DOHH2 (cell line): ENCODE results near the gene FYCO1.

Source experiments
- H3F3A ChIP-seq: fragments of 200-600 bp; sonication (generic), shearing (Covaris generic); 2 replicates; pipeline ENCODE4 v1.6.0; 2016; ENCODE audit warnings: antibody characterized with exemption, mild to moderate bottlenecking; ENCODE audit not compliant: control insufficient read depth, insufficient read depth
- H3K27ac ChIP-seq: fragments of 200-600 bp; sonication (generic); 2 replicates; pipeline ENCODE4 v1.5.1; 2014; ENCODE audit warnings: low read depth, mild to moderate bottlenecking, low read length, moderate library complexity
- H3K27me3 ChIP-seq: fragments of 200-600 bp; sonication (generic); 2 replicates; pipeline ENCODE4 v1.6.1; 2014; ENCODE audit warnings: mild to moderate bottlenecking, low read length, mixed read lengths; ENCODE audit not compliant: control insufficient read depth
- H3K36me3 ChIP-seq: fragments of 200-600 bp; sonication (generic); 2 replicates; pipeline ENCODE4 v1.6.1; 2014; ENCODE audit warnings: mild to moderate bottlenecking, low read length, moderate library complexity, mixed read lengths; ENCODE audit not compliant: control insufficient read depth
- H3K4me1 ChIP-seq: fragments of 200-600 bp; sonication (generic); 2 replicates; pipeline ENCODE4 v1.6.1; 2014; ENCODE audit warnings: mild to moderate bottlenecking, low read length, mixed read lengths; ENCODE audit not compliant: control insufficient read depth
- H3K4me2 ChIP-seq: fragments of 200-600 bp; sonication (generic); 2 replicates; pipeline ENCODE4 v1.6.0; 2014; ENCODE audit warnings: mild to moderate bottlenecking, low read length, moderate library complexity
- H3K4me3 ChIP-seq: fragments of 200-600 bp; sonication (generic); 2 replicates; pipeline ENCODE4 v1.5.1; 2014; ENCODE audit warnings: mild to moderate bottlenecking, low read length, mixed read lengths
- H3K79me2 ChIP-seq: fragments of 200-600 bp; sonication (generic); 2 replicates; pipeline ENCODE4 v1.6.1; 2014; ENCODE audit warnings: mild to moderate bottlenecking, low read length, mixed read lengths; ENCODE audit not compliant: control insufficient read depth
- H3K9me2 ChIP-seq: fragments of 200-600 bp; sonication (generic); replicated peaks from 2 replicates; pipeline ENCODE4 v1.6.1; 2014; ENCODE audit warnings: mild to moderate bottlenecking, low read length, mixed read lengths; ENCODE audit not compliant: control insufficient read depth
- H3K9me3 ChIP-seq: fragments of 200-600 bp; sonication (generic); 2 replicates; pipeline ENCODE4 v1.6.1; 2014; ENCODE audit warnings: antibody characterized with exemption, low read length, mixed read lengths; ENCODE audit not compliant: control insufficient read depth, insufficient read depth
- H4K20me1 ChIP-seq: fragments of 200-600 bp; sonication (generic); 2 replicates; pipeline ENCODE4 v1.6.0; 2014; ENCODE audit warnings: low read depth, mild to moderate bottlenecking, antibody characterized with exemption, low read length, moderate library complexity; ENCODE audit not compliant: control insufficient read depth, insufficient read depth
- EZH2phosphoT487 ChIP-seq: fragments of 200-600 bp; sonication (generic); IDR thresholded peaks from 2 replicates; pipeline ENCODE4 v1.6.1; 2017; ENCODE audit warnings: borderline replicate concordance, mild to moderate bottlenecking, antibody characterized with exemption, low read length, moderate library complexity, mixed read lengths
- TF ChIP-seq, protein P1 (sequence below): fragments of 200-600 bp; sonication (generic); IDR thresholded peaks from one replicate; pipeline ENCODE4 v1.5.1; 2014; ENCODE audit warnings: antibody characterized with exemption, mild to moderate bottlenecking, low read depth, low read length; ENCODE audit not compliant: poor library complexity, severe bottlenecking

FYCO1 gene

DNA sequence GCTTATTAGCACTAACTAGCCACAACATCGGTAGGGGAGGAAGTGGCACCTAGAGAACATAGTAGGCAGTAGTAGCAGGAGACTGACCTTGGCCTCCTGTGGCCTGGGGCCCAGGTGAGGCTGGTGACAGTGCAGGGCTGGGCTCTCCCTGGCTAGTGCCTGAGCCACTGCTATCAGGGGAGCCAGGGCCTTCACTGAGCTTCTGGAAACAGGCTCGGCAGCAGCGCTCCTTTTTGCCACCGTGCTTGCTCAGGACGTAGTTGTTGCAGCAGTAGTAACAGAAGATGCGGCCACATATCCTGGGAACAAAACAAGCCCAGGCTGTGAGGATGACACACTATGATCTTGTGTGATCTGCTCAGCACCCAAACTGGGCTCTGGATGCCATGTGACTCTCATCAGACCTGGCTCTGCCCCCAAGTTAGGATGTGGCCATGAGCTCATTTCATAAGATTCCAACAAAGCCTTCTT, 37.3 kb downstream of the FYCO1 start:
- no peaks in the 10 kb centered on the region for H3K27me3 ChIP-seq
- H3K27ac ChIP-seq: no peak overlapping the region
- H3K36me3 ChIP-seq: peaks cover 90% of the 10 kb centered on the region
- H3K4me3 ChIP-seq: no peak overlapping the region
- H3K4me2 ChIP-seq: no peak overlapping the region
- H4K20me1 ChIP-seq: no peaks in the 10 kb centered on the region
- H3F3A ChIP-seq: no peaks in the 10 kb centered on the region
- H3K9me2 ChIP-seq: no peaks in the 10 kb centered on the region
- no peaks in the 10 kb centered on the region for H3K79me2 ChIP-seq
- TF ChIP-seq EZH2phosphoT487: no peak
- TF ChIP-seq, protein P1, sequence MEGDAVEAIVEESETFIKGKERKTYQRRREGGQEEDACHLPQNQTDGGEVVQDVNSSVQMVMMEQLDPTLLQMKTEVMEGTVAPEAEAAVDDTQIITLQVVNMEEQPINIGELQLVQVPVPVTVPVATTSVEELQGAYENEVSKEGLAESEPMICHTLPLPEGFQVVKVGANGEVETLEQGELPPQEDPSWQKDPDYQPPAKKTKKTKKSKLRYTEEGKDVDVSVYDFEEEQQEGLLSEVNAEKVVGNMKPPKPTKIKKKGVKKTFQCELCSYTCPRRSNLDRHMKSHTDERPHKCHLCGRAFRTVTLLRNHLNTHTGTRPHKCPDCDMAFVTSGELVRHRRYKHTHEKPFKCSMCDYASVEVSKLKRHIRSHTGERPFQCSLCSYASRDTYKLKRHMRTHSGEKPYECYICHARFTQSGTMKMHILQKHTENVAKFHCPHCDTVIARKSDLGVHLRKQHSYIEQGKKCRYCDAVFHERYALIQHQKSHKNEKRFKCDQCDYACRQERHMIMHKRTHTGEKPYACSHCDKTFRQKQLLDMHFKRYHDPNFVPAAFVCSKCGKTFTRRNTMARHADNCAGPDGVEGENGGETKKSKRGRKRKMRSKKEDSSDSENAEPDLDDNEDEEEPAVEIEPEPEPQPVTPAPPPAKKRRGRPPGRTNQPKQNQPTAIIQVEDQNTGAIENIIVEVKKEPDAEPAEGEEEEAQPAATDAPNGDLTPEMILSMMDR: no peak
- H3K9me3 ChIP-seq: no peaks in the 10 kb centered on the region
- no peaks in the 10 kb centered on the region for H3K4me1 ChIP-seq

DNA sequence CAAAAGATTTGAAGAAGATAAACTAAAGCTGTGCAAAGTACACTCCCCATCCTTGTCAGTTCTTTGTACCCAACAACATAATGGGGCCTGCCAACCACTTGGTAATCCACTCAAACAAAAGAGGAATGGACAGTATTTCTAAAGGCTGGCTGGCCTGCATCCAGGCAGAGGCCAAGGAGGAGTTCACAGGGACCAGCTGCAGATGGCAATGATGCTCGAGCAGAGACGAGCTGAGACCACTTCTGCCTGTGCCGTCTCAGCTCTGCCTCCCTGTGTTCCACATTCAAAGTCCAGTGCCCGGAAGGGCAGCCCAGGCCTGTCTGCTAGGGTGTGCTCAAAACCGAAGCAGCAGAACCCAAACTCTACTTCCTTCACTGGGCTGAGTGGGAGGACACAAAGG, 38.0 kb downstream of the FYCO1 start:
- no peak overlapping the region for H3K27ac ChIP-seq
- no peak overlapping the region for H3K4me2 ChIP-seq
- no peaks in the 10 kb centered on the region for H3K79me2 ChIP-seq
- TF ChIP-seq, protein P1: no peak
- TF ChIP-seq EZH2phosphoT487: no peak
- no peaks in the 10 kb centered on the region for H3K9me2 ChIP-seq
- H3F3A ChIP-seq: no peaks in the 10 kb centered on the region
- H3K4me3 ChIP-seq: no peak overlapping the region
- H3K27me3 ChIP-seq: no peaks in the 10 kb centered on the region
- no peaks in the 10 kb centered on the region for H3K9me3 ChIP-seq
- peaks cover 90% of the 10 kb centered on the region for H3K36me3 ChIP-seq
- no peaks in the 10 kb centered on the region for H4K20me1 ChIP-seq
- H3K4me1 ChIP-seq: no peaks in the 10 kb centered on the region

DNA sequence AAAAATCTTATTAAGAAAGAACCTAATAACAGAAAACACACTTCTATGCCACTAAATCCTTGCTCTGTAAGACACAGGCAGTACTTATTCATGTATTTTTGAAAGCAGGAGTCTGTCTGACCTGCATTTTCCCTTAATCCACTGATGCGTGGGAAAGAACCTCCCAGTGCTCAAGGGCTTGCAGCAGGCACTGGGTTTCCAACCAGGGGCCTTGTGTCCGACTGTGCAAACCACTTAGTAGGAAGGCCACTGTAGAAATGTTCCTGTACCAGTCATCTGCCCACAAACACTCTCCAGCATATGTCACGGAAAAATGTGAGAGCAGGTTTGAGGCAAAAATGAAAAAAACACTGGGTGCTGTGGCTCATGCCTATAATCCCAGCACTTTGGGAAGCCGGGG, 39.9 kb downstream of the FYCO1 start:
- H4K20me1 ChIP-seq: no peaks in the 10 kb centered on the region
- no peaks in the 10 kb centered on the region for H3K9me3 ChIP-seq
- peaks cover 79% of the 10 kb centered on the region for H3K36me3 ChIP-seq

More for the DNA sequence above, 39.9 kb downstream of the FYCO1 start:
- no peaks in the 10 kb centered on the region for H3K4me1 ChIP-seq
- TF ChIP-seq, protein P1: no peak
- no peak for TF ChIP-seq EZH2phosphoT487
- H3K4me3 ChIP-seq: no peak overlapping the region
- no peaks in the 10 kb centered on the region for H3K27me3 ChIP-seq
- no peaks in the 10 kb centered on the region for H3K9me2 ChIP-seq
- no peaks in the 10 kb centered on the region for H3F3A ChIP-seq
- no peak overlapping the region for H3K4me2 ChIP-seq
- H3K27ac ChIP-seq: no peak overlapping the region
- H3K79me2 ChIP-seq: no peaks in the 10 kb centered on the region
